HG03064 (cell line): ENCODE measurements around the gene PPIE.
"Not testable (repeated sequence)": the region's sequence is repeated elsewhere in the genome, so short reads cannot be mapped to it uniquely, and the experiment has no call there.

Source experiments
- ATAC-seq: cut with Tn5 transposase; IDR thresholded peaks from one replicate; pipeline ENCODE4 v1.9.1; 2021; ENCODE audit warnings: low read depth; ENCODE audit not compliant: unreplicated experiment

The PPIE gene

DNA sequence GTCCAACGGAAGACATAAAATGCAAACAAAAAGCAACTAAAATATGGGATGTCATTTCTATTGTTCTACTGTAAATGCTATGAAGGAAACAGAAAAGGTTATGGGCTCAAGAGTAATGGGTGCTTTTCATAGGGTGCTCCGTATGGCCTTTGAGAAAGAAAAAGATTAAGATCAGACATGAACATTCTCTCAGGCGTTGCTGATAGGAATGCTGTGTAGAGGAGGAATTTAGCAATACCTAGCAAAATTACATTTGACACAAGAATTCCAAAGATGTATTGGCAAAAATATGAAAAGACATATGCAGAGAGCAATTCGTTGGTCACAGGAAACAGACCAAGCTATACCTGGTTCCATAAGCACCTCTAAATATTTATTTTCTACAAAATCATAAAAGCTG, 38.2 kb downstream of the PPIE start:
- no peak for ATAC-seq

DNA sequence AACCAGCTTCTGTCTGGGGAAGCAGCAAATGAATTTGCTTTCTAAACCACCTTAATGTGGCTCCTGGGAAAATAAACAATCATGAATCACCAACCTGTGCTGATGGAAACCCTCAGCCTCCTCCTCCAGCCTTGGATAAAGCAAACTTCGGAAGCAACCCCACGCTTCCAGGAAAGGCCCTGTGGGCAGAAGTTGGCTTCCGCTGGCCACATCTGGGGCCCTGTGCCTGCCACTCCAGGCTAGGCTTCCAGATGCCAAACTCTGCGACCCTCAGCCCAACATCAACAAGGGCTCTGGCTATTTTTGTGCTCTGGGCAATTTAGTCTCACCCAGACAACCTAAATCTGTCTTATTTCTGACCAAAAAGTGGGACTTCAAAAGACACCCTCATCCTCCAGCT, 38.6 kb downstream of the PPIE start:
- no peak for ATAC-seq

DNA sequence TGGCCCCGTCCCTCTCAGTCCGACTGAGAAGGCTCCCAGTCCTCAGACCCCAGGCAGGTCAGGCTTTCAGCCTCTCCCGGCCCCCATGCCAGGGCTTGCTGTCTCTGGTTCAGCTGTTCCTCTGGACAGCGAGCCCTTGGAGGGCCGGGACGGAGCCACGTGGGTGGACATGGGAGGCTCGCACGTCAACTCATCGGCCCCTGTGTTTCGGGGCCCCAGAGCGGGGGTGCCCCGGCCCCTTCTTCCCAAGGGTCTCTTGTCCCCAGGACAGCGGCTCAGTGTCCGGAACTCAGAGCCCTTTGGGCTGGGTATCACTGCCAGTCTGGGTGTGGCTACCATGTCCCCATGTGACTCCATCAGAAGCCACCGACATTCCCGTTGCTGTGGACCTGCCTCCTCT, 39.2 kb downstream of the PPIE start:
- not testable (repeated sequence) for ATAC-seq

GRCh38 chr1:39778463-39779099, 39.9 kb downstream of the PPIE start:
- ATAC-seq: not testable (repeated sequence)

DNA sequence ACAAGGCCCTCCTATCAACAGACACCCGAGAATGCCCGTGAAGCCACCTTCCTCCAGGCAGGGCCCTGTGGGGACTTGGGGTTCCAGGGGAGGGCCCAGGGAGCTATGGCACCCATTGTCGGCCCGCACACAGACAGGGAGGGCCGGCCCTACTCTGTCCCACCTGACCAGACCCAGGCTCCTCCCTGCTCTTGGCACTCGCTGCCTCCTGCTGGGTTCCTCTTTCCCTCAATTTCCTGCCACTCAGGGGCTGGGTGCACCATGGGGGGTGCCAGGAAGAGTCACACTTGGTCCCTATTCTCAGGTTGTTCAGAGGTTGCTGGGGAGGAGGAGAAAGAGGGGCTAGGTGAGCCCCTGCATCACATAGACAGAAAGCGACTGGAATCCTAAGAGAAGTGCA, 40.5 kb downstream of the PPIE start:
- no peak for ATAC-seq

DNA sequence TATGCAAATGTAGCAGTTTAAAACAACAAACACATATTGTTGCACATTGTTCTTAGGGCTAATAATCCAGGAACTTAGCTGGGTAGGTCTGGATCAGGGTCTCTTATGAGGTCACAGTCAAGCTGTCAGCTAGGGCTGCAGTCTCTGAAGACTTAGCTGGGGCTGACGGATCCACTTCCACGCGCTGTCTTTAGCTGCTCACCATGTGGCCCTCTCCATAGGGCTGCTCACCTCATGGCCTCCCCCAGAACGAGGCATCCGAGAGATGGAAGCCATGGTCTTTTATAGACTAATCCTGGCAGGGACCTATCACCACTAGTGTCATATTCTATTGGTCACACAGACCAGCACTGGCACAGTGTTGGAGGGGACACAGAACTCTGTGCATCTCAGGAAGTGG, 41.1 kb downstream of the PPIE start:
- no peak for ATAC-seq

DNA sequence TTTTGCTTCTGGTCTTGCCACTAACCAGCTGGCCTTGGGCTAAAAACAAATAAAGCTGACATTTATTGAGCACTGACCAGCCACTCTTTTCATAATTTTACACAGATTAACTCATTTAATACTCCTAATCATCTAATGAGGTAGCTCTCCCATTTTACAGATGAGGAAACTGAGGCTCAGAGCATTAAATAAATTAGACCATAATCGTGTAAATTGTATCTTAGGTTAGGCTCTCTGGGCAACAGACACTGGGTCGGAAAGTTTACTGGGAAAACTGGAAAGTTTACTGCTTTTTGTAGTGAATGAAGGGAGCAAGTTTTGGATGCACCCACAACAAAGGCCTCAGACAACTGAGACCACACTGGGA, 42.6 kb downstream of the PPIE start:
- no peak for ATAC-seq

GRCh38 chr1:39782103-39782502, 43.4 kb downstream of the PPIE start:
- ATAC-seq: no peak

DNA sequence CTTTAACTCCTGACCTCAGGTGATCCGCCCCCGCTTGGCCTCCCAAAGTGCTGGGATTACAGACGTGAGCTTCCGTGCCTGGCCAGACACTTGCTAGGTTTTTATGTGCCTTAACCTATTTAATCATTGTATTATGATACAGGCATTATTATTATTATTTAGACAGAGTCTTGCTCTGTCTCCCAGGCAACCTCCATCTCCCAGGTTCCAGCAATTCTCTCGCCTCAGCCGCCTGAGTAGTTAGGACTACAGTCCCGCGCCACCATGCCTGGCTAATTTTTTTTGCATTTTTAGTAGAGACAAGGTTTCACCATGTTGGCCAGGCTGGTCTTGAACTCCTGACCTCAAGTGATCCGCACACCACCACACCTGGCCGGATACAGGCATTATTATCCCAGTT, 44.0 kb downstream of the PPIE start:
- ATAC-seq: not testable (repeated sequence)

- ATAC-seq: not testable (repeated sequence)
These were observed 47.8 kb downstream of the PPIE start for GRCh38 chr1:39786303-39787107.

GRCh38 chr1:39787108-39787375, 48.4 kb downstream of the PPIE start:
- ATAC-seq: not testable (repeated sequence)

- no peak for ATAC-seq
These were observed 48.8 kb downstream of the PPIE start for GRCh38 chr1:39787468-39787867.

DNA sequence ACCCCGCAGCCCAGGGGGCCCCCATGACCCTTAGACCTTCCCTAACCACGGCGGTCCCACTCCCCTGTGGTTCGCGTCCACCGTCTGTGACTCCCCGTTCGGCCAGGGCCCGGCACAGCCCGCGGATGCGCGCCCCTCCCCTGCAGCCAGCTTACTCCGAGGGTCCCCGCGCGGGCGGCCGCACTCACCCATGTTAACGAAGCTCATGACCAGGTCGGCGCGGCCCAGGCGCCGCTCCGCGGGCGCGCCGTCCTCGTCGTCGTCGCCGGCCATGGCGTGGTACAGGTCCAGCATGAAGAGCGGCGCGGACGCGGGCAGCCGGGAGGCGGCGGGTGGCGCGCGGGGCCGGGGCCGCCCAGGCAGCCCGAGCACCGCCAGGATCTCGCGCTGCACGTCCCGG, 49.3 kb downstream of the PPIE start:
- ATAC-seq: not testable (repeated sequence)

GRCh38 chr1:39788426-39788757, 49.7 kb downstream of the PPIE start:
- no peak for ATAC-seq

DNA sequence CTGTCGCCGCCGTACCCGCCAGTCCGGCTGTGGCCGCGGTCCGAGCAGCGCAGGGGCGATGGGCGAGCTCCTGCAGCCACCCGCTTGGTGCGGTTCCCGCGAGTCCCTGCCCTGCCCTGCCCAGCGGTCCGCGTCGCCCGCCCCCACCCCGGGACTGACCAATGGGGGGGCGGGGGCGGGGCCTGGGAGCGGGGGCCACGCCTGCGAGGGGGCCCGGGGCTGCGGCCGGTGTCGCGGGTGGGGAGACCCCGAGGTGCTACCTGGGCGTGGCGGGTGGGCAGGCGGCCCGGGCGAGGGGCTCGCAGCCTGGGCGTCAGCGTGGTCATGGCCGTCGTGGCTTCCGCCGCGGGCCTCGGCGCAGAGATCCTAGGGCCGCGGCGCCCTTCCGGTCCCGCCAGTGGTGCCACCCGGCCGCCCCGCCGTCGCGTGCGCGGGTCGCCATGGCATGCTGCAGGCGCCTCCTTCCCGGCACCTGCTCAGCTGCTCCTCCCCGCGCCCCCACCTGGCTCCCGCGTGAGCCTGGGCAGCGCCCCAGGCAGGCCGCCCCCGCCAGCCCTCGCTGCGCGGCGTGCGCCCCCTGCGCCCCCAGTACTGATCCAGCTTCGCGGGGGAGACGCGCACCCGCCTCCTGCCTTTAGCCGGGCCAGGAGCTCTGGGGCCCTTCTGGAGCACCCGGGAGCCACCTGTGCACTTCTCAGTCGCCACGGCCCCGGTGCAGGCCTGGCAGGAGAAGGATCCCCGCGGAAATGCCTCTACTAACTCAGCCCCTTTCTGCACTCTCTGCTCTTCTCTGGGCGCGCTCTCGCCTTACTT, 50.3 kb downstream of the PPIE start, which contains the start of gene BMP8B:
TSS of gene BMP8B (minus strand) at position 108 of the 813 bp plus-strand sequence. CDS start 380 bp downstream, outside the sequence.
- peak; percentile 55 for ATAC-seq

DNA sequence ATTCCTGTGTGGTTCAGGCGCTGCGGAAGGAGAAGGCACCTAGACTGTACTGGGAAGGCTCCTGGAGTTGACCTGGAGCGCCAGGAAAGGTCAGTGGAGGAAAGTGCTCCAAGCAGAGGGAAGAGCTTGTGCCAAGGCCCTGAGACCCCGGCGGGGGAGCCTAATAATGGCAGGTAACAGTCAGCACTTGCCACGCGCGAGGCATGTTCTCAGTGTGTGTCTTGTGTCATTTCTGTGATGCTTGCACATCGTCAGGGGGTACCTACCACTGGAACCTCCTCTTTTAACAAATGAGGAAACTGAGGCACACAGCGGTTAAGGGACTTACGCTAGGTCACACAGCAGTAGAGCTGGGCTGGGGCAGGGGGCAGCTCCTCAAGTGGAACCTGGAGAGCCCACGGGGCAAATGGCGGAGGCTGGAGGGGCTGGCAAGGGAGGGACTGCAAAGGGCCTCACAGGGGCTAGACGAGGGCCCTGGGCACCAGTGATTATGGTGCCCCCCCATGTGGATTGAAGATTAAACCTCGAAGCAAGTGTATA, 51.0 kb downstream of the PPIE start:
- no peak for ATAC-seq

DNA sequence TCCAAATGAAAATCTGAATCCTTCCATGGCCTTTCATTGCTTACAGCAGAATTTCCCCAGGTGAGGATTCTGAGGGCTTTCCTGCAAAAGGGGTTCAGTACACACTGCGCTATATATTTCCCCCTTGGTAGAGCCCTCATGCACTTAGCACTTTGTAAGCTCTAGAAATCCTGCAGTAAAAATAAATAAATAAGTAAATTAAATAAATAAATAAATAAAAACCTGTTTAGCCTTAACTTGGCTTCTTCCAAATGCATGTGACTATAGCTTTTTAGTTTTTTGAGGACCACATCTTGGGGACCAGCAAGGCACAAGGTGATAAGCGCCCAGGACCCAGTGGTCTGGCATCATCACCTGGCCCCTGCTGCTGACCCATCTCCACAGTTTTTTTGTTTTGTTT, 53.2 kb downstream of the PPIE start:
- no peak for ATAC-seq

DNA sequence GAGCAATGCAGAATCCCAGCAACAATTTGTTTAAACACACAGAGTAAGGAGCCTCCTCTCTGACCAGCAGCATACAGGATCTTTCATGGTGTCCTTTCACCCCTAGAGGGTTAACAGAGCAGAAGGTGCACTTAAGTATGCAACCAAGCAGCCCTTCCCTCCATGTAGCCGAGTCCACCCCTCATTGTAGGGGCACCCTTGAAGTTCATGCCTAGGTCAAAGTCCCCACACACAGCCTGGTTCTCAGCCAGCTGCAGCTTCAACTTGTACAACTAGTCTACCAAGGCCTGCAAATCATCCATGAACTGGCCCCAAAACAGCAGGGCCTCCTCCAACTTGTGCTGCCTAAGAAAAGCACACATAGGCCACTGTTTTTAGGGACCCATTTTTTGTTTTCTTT, 57.0 kb downstream of the PPIE start:
- ATAC-seq: no peak

DNA sequence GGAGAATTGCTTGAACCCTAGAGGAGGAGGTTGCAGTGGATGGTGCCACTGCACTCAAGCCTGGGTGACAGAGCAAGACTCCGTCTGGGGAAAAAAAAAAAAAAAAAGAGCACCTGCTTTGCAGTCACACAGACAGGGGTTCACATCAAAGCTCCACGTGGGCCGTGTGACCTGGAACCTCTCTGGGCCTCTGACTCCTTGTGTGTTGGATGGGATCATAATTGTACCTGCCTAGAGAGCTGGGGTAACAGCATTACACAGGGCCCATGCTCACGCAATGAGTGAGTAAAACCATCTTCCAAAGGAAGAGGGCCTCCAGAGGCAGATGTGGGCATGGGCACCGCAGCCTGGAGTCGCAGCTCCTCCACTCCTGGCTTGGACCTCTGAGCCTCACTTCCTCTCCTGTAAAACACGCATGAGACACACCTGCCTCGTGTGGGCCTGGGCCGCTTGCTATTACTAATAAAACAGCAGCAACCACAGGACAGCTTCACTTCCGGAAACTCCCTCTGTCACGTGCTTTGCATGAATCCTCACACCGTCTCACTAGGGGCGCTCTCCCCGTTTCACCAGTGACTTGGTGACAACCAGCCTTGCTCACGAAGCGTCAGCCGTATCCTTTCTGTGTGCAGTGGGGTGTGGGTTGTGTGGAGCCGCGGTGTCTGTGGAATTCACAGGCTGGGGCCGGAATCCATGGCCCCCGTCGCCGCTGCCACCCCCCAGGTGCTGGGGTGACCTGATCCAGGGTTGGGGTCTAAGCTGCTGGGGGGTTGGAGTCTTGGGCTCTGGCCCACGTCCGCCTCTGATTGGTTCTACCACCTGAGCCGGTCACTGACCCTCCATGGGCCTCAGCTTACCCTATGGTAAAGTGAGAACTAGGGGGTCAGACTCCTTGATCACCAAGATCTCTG, 60.4 kb downstream of the PPIE start:
- ATAC-seq: peak; percentile 83

DNA sequence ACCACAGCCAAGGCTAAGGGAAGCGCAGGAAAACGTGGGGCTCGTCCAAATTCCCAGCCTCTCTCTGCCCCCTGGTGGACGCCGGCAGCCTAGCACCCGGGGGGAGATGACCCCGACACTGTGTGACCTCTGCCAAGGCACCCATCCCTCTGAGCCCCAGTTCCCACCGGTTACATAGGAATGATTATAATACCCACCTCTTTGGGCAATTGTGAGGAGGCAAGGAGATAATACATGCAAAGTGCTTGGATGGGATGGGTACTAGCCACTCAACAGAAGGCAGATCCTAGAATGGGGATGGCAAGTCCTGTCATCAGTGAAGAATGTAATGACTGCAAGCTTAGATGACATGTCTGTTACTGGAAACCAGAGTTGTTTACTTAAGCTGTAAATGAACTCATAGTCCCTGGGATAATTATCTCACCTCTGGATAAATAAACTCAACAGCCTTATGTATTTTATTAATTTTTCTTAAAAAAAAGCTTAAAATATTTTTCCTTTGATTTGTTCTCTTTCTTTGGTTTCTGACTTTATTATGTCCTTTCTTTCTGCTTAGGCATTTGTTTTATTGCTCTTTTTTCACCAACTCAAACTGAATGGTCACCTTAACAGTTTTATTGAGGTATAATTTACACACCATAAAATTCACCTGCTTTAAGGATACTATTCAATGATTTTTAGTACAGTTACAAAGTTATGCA, 61.2 kb downstream of the PPIE start:
- ATAC-seq: peak; percentile 41
